Prostate gland (tissue), 2 donors: ENCODE results near the gene B3GNT7. TPM values are rescaled to one million over a fixed set of nuclear protein-coding genes. Genes with fewer than 3 reads are reported as not detected.

Experiments used
- DNase-seq: peaks from one replicate; pipeline ENCODE4 v3.0.0-alpha.2; 2019; ENCODE audit warnings: low spot score
- H3K27ac ChIP-seq, 2 donors: fragments of 200-600 bp; sonication (generic); 2 replicates each; pipeline ENCODE4 v1.5.1; 2017 to 2019
- H3K27me3 ChIP-seq: fragments of 200-600 bp; sonication (generic); replicated peaks from 2 replicates; pipeline ENCODE4 v1.5.1; 2019; ENCODE audit not compliant: insufficient read depth
- H3K36me3 ChIP-seq, 2 donors: fragments of 200-600 bp; sonication (generic); 1 replicate in 1 of 2; 2 replicates in 1 of 2; pipeline versions ENCODE4 v1.5.1 to v1.8.1; 2017 to 2019
- H3K4me1 ChIP-seq: fragments of 200-600 bp; sonication (generic); replicated peaks from 2 replicates; pipeline ENCODE4 v1.5.1; 2019
- H3K4me3 ChIP-seq, 2 donors: fragments of 200-600 bp; sonication (generic); 2 replicates each; pipeline ENCODE4 v1.5.1; 2017 to 2019
- H3K9me3 ChIP-seq: fragments of 200-600 bp; sonication (generic); 2 replicates; pipeline ENCODE4 v1.5.1; 2017
- POLR2A ChIP-seq: fragments of 450-650 bp; IDR thresholded peaks from one replicate; pipeline ENCODE4 v1.6.1; 2016; ENCODE audit warnings: antibody characterized with exemption, mild to moderate bottlenecking
- POLR2AphosphoS5 ChIP-seq: sonication (generic); formaldehyde crosslinking; IDR thresholded peaks from one replicate; pipeline ENCODE4 v1.6.1; 2017; ENCODE audit warnings: antibody characterized with exemption
- WGBS: methylation state at CpG from one replicate; pipeline ENCODE4 v1.1.5; 2018; 5-methylcytosine and 5-hydroxymethylcytosine counted together
- intact Hi-C: fragments of 100-400 bp; cut with DNase I; formaldehyde crosslinking; loops from one replicate; pipeline ENCODE4 v1.14.2; 2022
- total RNA-seq, 2 donors: library from RNA; depleted of rRNA; stranded (reverse); fragments of >200 nt; gene quantifications; one replicate each; pipeline ENCODE4 v1.1.0, GENCODE V29; 2016
- TF ChIP-seq, protein P1 (sequence below), 4 experiments: fragments of 200-600 bp in 2 of 4; fragments of 450-650 bp in 2 of 4; sonication (generic) in 2 of 4; IDR thresholded peaks; 1 replicate in 3 of 4; 2 replicates in 1 of 4; pipeline ENCODE4 v1.5.1; 2016 to 2019; ENCODE audit warnings: antibody characterized with exemption in 4 of 4, mild to moderate bottlenecking in 2 of 4, moderate library complexity in 2 of 4

The B3GNT7 gene
- total RNA-seq, 2 donors from 2014 or later = 2.1 to 7.4 TPM

DNA sequence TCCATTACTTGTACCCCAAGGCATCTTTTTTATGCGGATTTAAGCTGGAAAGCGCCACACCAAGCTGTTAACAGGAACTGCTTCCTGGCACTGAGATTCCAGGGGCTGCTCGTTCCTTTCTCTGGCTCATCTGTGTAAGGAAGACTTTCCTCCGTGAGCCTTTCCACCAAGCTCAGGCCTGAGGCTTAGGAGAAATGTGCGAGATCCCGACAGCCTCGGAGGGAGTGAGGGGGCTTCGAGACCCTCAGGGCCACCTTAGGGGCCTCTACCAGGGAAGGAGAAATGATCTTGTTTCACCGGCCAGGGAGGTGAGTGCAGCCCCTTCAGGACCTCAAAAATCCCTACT is 17.1 kb downstream of the B3GNT7 start:
- 24% methylated on average over 9 of the region's 9 CpGs for WGBS
- Histone ChIP-seq H3K4me1 (no peaks in the 10 kb centered on the region), H3K27ac (no peak overlapping the region), H3K27me3 (no peaks in the 10 kb centered on the region), H3K9me3 (no peaks in the 10 kb centered on the region), H3K36me3 (no peaks in the 10 kb centered on the region), H3K4me3 (peak overlapping the region; percentile 49 to 52)
- intact Hi-C loops = loop anchor here (2.0 to 5.0 kb wide), 3 partner anchors 115 to 310 kb away; no protein-coding TSS in a partner anchor
- TF ChIP-seq POLR2A (no peak), POLR2AphosphoS5 (no peak)
- TF ChIP-seq, protein P1, sequence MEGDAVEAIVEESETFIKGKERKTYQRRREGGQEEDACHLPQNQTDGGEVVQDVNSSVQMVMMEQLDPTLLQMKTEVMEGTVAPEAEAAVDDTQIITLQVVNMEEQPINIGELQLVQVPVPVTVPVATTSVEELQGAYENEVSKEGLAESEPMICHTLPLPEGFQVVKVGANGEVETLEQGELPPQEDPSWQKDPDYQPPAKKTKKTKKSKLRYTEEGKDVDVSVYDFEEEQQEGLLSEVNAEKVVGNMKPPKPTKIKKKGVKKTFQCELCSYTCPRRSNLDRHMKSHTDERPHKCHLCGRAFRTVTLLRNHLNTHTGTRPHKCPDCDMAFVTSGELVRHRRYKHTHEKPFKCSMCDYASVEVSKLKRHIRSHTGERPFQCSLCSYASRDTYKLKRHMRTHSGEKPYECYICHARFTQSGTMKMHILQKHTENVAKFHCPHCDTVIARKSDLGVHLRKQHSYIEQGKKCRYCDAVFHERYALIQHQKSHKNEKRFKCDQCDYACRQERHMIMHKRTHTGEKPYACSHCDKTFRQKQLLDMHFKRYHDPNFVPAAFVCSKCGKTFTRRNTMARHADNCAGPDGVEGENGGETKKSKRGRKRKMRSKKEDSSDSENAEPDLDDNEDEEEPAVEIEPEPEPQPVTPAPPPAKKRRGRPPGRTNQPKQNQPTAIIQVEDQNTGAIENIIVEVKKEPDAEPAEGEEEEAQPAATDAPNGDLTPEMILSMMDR (IDR thresholded peaks at IDR 0.05) = no peak
- DNase-seq = no peak

DNA sequence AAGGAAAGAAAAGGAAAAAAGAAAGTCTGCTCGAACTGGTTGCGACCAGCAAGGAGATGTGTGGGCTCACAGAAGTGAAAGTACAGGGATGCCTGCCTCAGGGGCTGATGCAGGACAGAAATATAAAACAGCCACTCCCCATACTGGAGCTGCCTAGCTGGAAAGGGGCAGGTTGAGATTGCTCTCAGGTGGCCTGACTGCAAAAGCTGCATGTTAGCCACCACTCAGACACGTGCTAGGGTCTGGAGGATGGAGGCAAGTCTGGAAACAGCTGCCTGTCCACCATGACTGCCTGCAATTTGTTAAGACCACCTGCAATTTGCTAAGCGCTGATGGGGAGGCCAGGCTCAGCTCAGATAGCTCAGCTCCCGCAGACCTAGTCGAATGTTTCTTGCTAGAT is 17.9 kb downstream of the B3GNT7 start:
- no peaks in the 10 kb centered on the region for H3K4me1 ChIP-seq
- DNase-seq = no peak
- H3K27ac ChIP-seq = no peak overlapping the region
- intact Hi-C loops = loop anchor here (2.0 to 5.0 kb wide), 3 partner anchors 116 to 311 kb away; no protein-coding TSS in a partner anchor
- WGBS = 86% methylated on average over 6 of the region's 6 CpGs
- TF ChIP-seq POLR2AphosphoS5 = no peak
- no peak for TF ChIP-seq POLR2A
- TF ChIP-seq, protein P1 (IDR thresholded peaks at IDR 0.05) = no peak
- H3K36me3 ChIP-seq = no peaks in the 10 kb centered on the region
- no peaks in the 10 kb centered on the region for H3K27me3 ChIP-seq
- no peaks in the 10 kb centered on the region for H3K9me3 ChIP-seq
- no peak overlapping the region for H3K4me3 ChIP-seq

DNA sequence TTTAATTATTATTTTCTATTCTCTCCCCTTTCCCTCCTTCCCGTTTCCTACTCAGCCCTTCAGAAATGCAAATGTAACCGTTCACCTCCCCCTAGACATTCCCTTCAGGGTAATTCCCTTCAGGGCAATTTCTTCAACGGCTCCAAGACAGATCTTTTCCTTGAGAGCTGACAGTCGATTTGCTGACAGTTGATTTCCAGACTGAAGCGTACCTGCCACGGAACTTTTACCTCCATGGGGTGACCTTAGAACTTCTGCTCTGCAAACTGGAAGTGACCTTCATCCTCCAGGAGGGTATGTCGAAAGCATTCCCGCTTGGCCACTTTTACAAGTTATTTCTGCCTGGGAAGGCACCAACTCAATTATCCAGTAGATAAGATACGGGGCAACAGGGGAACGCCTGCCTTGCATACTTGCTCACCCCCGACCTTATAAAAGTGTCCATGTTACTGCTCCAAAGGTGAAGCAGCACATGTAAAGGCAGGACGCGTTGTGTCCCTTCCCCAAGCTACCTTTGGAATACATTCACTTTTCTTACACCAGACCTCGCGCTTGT is 18.5 kb downstream of the B3GNT7 start:
- no peaks in the 10 kb centered on the region for H3K36me3 ChIP-seq
- no peak overlapping the region for H3K27ac ChIP-seq
- WGBS = 69% methylated on average over 15 of the region's 15 CpGs
- DNase-seq = no peak
- intact Hi-C loops = loop anchor here (2.0 to 5.0 kb wide), 3 partner anchors 117 to 312 kb away; no protein-coding TSS in a partner anchor
- H3K27me3 ChIP-seq = no peaks in the 10 kb centered on the region
- no peak for TF ChIP-seq POLR2A
- TF ChIP-seq POLR2AphosphoS5 = no peak
- TF ChIP-seq, protein P1 (IDR thresholded peaks at IDR 0.05) = no peak
- H3K9me3 ChIP-seq = no peaks in the 10 kb centered on the region
- H3K4me1 ChIP-seq = no peaks in the 10 kb centered on the region
- no peak overlapping the region for H3K4me3 ChIP-seq

DNA sequence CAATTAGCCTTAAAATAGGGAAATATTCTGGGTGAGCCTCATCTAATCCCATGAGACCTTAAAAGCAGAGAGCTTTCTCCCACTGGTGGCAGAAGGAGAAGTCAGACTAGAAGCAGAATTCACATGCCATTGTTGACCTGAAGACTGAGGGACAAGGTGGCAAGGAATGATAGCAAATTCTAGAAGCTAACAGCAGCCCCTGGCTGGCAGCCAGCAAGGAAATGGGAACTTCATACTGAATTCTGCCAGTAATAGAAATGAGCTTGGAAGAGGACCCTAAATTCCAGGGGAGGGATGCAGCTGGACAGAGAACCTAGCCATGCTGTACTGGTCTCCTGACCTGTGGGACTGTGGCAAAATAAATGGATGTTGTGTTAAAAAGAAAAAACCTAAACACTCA is 19.5 kb downstream of the B3GNT7 start:
- no peaks in the 10 kb centered on the region for H3K27me3 ChIP-seq
- H3K36me3 ChIP-seq = no peaks in the 10 kb centered on the region
- no peak overlapping the region for H3K4me3 ChIP-seq
- H3K9me3 ChIP-seq = no peaks in the 10 kb centered on the region
- intact Hi-C loops = no loop called here
- no peak overlapping the region for H3K27ac ChIP-seq
- TF ChIP-seq POLR2AphosphoS5 = no peak
- TF ChIP-seq, protein P1 (IDR thresholded peaks at IDR 0.05) = no peak
- TF ChIP-seq POLR2A = no peak
- no peaks in the 10 kb centered on the region for H3K4me1 ChIP-seq
- no peak for DNase-seq
